Umbilical cord (tissue), 2 donors: ENCODE results near the gene CMC2. TPM values are rescaled to one million over a fixed set of nuclear protein-coding genes. Genes with fewer than 3 reads are reported as not detected.

Experiments
- DNase-seq: peaks from one replicate; pipeline ENCODE4 v3.0.0-alpha.2; 2015; ENCODE audit warnings: low spot score
- total RNA-seq: library from RNA; depleted of rRNA; stranded (reverse); fragments of >200 nt; gene quantifications from one replicate; pipeline ENCODE4 v1.2.3, GENCODE V29; 2014; ENCODE audit warnings: low replicate concordance; ENCODE audit not compliant: insufficient read depth

CMC2 gene
- total RNA-seq, 1 donor from 2014 or later: 15.4 TPM

- no peak for DNase-seq
Measured at GRCh38 chr16:81003064-81003463, 3.6 kb downstream of the CMC2 start.

GRCh38 chr16:81001330-81001729, 5.4 kb downstream of the CMC2 start:
- no peak for DNase-seq

DNA sequence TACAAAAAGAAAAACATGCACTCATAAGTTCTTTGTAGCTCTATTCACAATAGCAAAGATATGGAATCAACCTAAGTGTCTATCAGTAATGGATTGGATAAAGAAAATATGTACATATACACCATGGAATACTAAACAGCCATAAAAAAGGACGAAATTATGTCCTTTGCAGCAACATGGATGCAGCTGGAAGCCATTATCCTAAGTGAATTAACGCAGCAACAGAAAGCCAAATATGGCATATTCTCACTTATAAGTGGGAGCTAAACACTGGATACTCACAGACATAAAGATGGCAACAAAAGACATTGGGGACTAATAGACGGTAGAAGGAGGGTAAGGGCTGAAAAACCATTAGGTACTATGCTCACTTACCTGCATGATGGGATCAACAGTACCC, 5.8 kb downstream of the CMC2 start:
- no peak for DNase-seq

DNA sequence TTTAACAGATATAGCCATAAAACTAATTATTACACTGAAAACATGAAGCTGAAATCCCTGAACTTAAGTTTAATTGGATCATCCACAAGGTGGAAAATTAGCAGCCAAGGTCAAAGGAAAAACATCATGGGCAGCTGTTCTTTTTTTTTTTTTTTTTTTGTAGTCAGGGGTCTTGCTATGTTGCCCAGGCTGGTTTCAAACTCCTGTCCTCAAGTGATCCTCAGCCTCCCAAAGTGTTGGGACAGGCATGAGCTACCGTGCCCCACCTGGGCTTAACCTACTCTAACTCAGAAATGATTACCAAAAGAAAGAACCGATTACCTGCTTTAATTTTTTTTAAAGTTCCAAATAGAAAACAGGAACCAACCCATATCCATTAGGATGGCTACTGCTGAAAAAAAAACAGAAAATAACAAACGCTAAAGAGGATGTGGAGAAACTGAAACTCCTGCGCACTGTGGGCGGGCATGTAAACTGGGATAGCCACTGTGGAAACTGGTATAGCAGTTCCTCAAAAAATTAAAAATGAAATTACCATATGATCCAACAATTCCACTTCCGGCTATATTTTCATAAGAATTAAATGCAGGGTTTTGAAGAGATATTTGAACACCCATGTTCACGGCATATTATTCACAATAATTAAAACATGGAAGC, 8.6 kb downstream of the CMC2 start:
- DNase-seq: no peak

DNA sequence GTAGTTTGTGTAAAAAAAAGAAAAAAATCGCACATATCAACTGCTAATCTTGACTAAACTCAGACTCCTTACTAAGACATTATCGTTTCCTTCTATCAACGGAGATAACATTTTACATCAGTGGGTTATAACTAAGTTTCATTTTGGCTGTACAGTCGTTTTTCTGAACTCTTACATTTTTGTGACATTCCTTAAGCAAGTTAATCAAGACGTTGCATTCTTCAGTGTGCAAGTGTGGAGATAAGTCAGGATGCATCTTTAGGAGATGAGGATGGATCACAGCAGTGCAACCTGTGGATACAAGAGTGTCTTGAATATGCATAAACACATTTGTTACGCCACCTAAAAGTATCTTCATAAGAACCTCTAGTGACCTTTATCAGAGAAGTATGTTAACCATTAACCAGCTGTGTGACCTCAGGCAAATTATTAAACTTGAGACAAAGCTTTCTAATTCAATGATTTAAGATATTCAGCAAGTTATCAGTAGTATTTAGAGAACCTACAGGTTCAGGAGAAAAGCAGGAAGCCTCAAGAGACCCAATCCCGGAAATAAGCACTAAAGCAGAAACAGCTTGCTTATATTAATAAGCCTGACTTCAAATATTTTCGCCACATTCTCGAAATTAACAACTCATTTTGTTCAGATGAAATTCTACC, 9.4 kb downstream of the CMC2 start:
- peak; percentile 19 for DNase-seq

- DNase-seq: peak; percentile 24
Measured at GRCh38 chr16:80996688-80997138, 10.0 kb downstream of the CMC2 start.

GRCh38 chr16:80994451-80994850, 12.2 kb downstream of the CMC2 start:
- DNase-seq: no peak

- no peak for DNase-seq
Measured at GRCh38 chr16:80993834-80994233, 12.9 kb downstream of the CMC2 start.

DNA sequence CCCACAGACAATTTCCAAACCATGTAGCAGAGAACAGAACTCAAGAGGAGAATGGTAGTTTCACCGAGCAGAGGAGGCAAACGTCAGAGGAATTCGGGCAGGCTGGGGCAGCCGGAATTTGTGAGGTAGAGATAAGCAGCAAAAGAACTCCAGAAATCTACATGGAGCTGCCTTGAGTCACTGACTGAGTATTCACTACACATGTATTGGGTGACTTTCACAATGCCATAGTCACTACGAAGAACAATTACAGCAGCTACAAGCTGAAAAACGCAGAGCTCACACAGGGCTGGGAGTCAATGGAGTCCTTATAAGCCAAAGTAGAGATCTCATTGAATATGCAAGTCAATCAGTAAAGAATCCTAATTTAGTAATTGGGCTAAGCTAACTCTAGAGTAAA, 13.4 kb downstream of the CMC2 start:
- DNase-seq: peak; percentile 82

- DNase-seq: no peak
Measured at GRCh38 chr16:80992676-80993293, 13.9 kb downstream of the CMC2 start.

- DNase-seq: no peak
Measured at GRCh38 chr16:80991792-80992430, 14.8 kb downstream of the CMC2 start.

DNA sequence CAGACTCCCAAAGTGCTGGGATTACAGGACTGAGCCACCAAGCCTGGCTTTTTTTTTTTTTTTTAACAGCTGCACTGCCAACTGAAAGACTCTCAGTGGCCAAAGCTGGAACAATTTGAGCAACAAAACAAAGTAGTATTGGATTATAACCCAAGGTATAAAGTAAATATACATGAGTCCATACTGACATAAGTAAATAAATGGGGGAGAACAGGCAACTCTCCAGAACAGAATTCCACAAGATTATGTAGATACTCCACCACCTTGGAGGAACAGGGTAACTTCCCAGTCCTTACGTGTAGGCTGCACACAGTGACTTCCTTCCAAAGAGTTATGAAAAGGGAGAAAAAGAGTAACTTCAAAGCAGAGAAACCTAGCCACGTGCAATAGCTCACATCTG, 15.7 kb downstream of the CMC2 start:
- DNase-seq: no peak

DNA sequence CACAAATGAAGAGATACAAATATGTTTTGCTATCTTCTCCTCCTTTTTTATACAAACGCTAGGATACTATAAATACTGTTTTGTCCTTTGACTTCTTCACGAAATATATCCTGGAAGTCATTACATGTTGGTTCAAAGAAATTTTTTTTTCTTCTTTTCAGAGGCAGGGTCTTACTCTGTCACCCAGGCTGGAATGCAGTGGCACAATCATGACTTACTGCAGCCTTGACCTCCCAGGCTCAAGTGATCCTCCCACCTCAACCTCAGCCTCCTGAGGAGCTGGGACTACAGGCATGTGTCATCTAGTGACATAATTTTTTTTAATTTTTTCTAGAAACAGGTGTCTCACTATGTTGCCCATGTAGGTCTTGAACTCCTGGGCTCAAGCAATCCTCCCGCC, 16.1 kb downstream of the CMC2 start:
- DNase-seq: no peak

DNA sequence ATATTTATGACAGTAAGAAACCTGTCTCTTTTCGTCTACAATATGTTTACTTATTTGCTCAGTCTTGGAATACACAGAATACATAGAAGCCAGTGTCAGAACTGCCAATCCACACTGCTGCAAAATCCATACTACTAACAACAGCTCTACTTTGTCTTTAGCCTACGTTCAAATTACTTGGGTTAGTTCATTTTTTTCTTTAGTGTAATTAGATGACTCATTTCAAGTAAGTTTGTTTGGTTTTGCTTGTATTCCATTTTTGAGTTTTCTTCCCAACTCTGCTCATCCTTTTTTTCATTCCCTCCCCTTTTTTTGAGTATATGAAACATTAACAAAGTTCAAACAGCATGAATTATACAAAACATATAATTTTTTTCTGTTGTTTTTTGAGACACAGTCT, 16.9 kb downstream of the CMC2 start:
- DNase-seq: no peak

GRCh38 chr16:80988756-80989155, 17.9 kb downstream of the CMC2 start:
- DNase-seq: no peak

GRCh38 chr16:80986557-80986956, 20.1 kb downstream of the CMC2 start:
- peak; percentile 62 for DNase-seq

DNA sequence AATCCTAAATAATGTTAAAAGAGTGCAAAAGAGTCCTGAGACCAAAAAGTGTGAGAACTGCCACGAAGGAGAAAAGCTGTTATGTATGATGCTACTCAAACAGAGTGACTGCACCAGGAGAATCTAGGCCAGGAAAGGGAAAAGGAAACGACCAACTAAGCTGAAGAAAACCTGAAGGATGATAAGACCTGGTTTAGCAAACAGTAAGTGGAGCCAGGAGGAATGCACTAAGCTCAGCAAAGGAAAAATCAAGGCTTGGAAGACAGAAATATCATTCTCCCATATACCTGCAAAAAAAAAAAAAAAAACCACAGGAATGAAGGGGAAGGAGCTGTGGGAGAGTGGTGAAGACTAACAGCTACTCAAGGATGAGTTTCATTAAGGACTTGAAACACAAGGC, 21.1 kb downstream of the CMC2 start:
- no peak for DNase-seq

- no peak for DNase-seq
Measured at GRCh38 chr16:80984124-80984892, 22.4 kb downstream of the CMC2 start.

DNA sequence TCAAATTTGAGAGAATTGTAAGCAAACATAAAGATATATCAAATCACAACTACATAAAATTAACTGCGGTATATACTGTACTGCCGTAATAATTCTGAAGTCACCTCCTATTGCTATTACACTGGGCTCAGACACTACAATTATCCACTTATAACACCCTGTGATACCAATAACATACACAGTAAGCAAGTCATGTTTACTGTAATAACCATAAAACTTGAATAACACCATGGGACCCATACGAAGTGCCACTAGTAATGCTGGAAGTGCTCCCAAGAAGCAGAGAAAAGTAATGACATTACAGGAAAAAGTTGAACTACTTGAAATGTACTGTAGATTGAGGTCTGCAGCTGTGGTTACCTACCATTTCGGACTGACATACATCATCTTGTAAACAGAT, 24.0 kb downstream of the CMC2 start:
- no peak for DNase-seq

GRCh38 chr16:80981103-80981502, 25.6 kb downstream of the CMC2 start:
- DNase-seq: no peak

DNA sequence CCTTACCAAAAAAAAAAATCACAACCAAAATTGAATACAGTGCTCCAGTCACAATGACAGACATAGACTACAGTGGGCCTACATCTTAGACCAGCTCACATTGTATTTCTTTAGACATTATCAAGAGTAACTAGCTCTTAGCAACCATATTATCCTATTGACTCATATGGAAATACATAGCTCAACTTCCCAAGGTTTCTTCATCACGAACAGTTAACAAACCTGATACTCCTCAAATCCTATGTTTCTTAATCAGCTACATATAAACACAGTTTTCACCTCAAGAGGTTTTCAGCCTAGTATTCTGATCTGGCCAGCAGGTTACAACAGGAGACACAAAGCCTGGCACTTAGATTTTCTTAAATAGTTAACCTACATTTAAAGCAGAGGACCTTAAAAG, 29.7 kb downstream of the CMC2 start:
- DNase-seq: no peak
